ENCODE measurements around the gene FKTN.

GRCh38 chr9:105663914-105664313 lies 106.0 kb downstream of the FKTN start:
- TF ChIP-seq CTCF (conservative IDR thresholded peaks at IDR 0.05 in 1 of 2, IDR thresholded peaks at IDR 0.05 in 1 of 2; ENCODE audit: extremely low read depth in 1 of 2, insufficient read depth in 1 of 2, low read depth in 1 of 2, low read length in 2 of 2) (no peak), EZH2 (IDR thresholded peaks at IDR 0.05; ENCODE audit: borderline replicate concordance, low read length) (no peak)

Data from mammary epithelial cell (primary cell).